H1 (cell line): ENCODE results near the gene NDUFS8. TPM values are rescaled to one million over a fixed set of nuclear protein-coding genes. Genes with fewer than 3 reads are reported as not detected.

ENCODE experiments used
- ASH2L ChIP-seq: fragments of 200-600, 300-600 bp; sonication (generic); IDR thresholded peaks from one replicate; pipeline ENCODE4 v1.7.1; 2017; ENCODE audit warnings: low read length
- BACH1 ChIP-seq: IDR thresholded peaks from 2 replicates; pipeline ENCODE4 v1.6.1; 2012; ENCODE audit warnings: low read length, improper control_type of control experiment
- CHD1 ChIP-seq: IDR thresholded peaks from 2 replicates; pipeline ENCODE4 v1.6.1; 2012; ENCODE audit warnings: low read depth, low read length, improper control_type of control experiment
- CHD7 ChIP-seq: fragments of 300-600 bp; sonication (generic); IDR thresholded peaks from 2 replicates; pipeline ENCODE4 v1.7.1; 2012; ENCODE audit warnings: low read length, moderate library complexity, mild to moderate bottlenecking, inconsistent platforms; ENCODE audit not compliant: insufficient replicate concordance
- SAP30 ChIP-seq: fragments of 300-600 bp; sonication (generic); IDR thresholded peaks from 2 replicates; pipeline ENCODE4 v1.7.1; 2012; ENCODE audit warnings: low read length, moderate library complexity, mild to moderate bottlenecking, inconsistent platforms; ENCODE audit not compliant: insufficient read depth, insufficient replicate concordance
- SRF ChIP-seq: IDR thresholded peaks from 2 replicates; pipeline ENCODE4 v1.6.1; 2011; ENCODE audit warnings: mild to moderate bottlenecking, low read depth, low read length, moderate library complexity
- polyA plus RNA-seq, 7 experiments: library from polyadenylated mRNA; depleted of rRNA in 3 of 7; stranded (reverse) in 5 of 7; unstranded in 2 of 7; fragments of >200 nt in 5 of 7; fragments of 200-250 nt in 2 of 7; gene quantifications; 1 replicate in 5 of 7; 2 replicates in 1 of 7; 4 replicates in 1 of 7; pipeline versions ENCODE4 v1.2.1 to v1.2.3, GENCODE V29; 2011 to 2013; ENCODE audit warnings: missing spikeins in 2 of 7, mixed read lengths in 2 of 7
- total RNA-seq: library from RNA; stranded (reverse); fragmentation: NEBNext Ultra II Directional; extraction: Animal tissue kit (Norgen Biotek cat#: 25700); gene quantifications from 2 replicates; pipeline ENCODE4 v1.2.1, GENCODE V29; 2021

Gene NDUFS8
- total and polyA plus RNA-seq, 2 of the 8 experiments (the other 6 are each of a cell fraction or from before 2014, with no cell fraction given), result 182 to 291 TPM

- no peak for TF ChIP-seq CHD7
- TF ChIP-seq SAP30, result no peak
- TF ChIP-seq BACH1, result no peak
- TF ChIP-seq SRF, result no peak
- no peak for TF ChIP-seq ASH2L
- TF ChIP-seq CHD1, result no peak
These were observed 31.0 kb downstream of the NDUFS8 start (continued) for GRCh38 chr11:68061508-68061907.
